Sciatic nerve (tissue), 2 donors: ENCODE data around the gene XBP1. TPM values are rescaled to one million over a fixed set of nuclear protein-coding genes. Genes with fewer than 3 reads are reported as not detected.
"Not testable (repeated sequence)": the region's sequence is repeated elsewhere in the genome, so short reads cannot be mapped to it uniquely, and the experiment has no call there.

Source experiments
- ATAC-seq: fragments of 200-7000 bp; cut with Tn5 transposase; one replicate; pipeline ENCODE4 v1.9.1; 2020; ENCODE audit warnings: mild to moderate bottlenecking, moderate library complexity
- DNase-seq: peaks from one replicate; pipeline ENCODE4 v3.0.0-alpha.2; 2020; ENCODE audit warnings: low spot score
- intact Hi-C: fragments of 100-400 bp; cut with DNase I; formaldehyde crosslinking; loops from one replicate; pipeline ENCODE4 v1.14.2; 2022
- total RNA-seq: library from RNA; stranded (reverse); fragmentation: NEBNext Ultra II Directional; extraction: Animal tissue kit (Norgen Biotek cat#: 25700); gene quantifications from one replicate; pipeline ENCODE4 v1.2.1, GENCODE V29; 2021
- donor health status: DM: no; HTN: no; CAD: no.
- donor health status: DM: no; HTN: no; CAD: no.

The XBP1 gene
- total RNA-seq: 84.9 TPM

DNA sequence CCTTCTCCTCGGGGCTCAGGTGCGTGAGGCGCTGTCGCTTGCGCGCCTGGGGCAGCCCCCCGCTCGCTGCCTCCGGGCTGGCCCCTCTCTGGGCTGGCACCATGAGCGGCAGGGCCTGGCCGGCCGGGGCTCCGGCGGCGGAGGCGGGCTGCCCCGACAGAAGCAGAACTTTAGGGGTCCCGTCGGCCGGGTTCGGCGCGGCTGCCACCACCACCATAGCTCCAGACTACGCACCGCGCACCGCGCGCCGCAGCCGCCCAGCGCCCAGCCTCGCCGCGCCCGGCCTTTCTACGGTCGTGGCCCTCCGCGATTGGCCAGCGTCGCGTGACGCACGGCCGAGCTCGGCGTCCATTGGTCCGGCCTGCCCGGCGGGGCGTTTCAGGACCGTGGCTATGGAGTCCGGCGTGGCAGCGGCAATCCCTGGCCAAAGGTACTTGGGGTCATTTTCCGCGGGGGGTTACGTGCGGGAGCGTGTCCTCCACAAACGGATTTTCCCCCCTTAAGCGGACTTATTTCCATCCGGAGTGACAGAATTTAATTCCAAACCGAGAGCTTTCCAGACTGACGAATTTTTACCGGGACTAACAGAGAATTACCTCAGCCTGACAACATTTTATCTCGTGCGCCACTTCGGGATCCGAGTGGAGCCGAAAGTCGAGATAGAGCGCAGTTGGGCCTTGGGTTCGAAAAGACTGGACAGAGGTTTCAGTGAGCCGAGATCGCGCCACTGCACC, at the start of gene XBP1:
Gene XBP1, minus strand, starts transcription at position 262 of the 734 bp plus-strand sequence.
- DNase-seq (peak; percentile 96), ATAC-seq (peak; percentile 97)
- intact Hi-C loops: no loop called here

DNA sequence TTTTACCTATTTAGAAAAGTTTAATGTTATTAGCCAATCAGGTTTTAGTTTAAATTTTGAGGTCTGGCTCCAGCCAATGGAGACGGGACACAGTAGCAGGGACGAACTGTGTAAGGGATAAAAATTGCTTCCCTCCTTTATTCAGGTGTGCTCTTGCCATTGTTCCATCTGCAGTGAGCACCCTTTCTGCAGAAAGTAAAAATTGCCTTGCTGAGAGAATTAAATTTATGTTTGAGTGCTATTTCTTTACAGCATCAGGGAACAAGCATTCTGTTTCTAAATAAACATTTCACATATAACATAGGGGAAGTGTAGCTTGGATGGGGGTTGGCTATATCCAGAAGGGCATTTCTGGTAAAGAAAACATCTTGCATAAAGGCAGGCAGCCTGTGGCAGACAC, 46.6 kb upstream of the XBP1 start:
- intact Hi-C loops: no loop called here
- ATAC-seq (no peak), DNase-seq (no peak)

DNA sequence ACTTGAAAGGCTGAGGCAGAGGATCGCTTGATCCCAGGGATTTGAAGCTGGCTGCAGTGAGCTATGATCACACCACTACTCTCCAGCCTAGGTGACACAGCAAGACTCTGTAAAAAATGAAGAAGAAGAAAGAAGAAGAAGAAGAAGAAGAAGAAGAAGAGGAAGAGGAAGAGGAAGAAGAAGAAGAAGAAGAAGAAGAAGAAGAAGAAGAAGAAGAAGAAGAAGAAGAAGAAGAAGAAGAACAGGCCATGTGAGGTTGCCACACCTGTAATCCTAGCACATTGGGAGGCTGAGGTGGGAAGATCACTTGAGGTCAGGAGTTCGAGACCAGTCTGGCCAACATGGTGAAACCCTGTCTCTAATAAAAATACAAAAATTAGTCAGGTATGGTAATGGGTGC, 43.9 kb upstream of the XBP1 start:
- intact Hi-C loops, DNase-seq, ATAC-seq: not testable (repeated sequence)

DNA sequence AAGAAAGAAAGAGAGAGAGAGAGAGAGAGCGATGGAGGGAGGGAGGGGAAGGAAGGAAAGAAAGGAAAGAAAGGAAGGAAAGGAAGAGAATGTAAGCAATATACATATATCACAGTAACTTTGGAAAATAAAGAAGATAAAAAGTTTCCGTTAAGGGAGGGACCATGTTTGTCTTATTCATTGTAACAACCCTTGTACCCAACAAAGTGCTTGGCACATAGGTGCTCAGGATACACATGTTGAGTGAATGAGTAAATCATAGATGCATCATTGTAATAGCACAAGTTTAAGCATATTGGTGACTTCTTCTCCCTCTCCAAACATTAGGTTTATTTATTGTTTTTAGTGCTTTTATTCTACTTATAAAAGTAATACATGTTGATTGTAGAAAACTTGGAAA, 43.3 kb upstream of the XBP1 start:
- intact Hi-C loops: no loop called here
- no peak for DNase-seq
- no peak for ATAC-seq

DNA sequence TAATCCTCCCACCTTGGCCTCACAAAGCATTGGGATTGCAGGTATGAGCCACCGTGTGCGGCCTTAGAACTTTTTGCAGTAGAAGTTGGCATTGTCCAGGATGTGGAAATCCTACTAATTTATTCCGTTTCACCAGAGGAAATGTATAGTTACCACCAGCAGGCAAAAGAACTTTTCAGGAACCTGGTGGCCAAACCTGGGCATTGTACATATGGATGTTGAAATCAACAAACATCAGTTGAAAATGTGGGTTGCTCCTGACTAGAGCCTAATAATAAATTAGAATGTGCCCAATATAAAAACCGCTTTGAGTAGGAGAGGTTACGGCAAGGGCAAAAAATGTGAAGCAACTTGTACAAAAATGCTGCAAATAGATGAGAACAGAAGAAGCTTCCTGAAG, 40.7 kb upstream of the XBP1 start:
- intact Hi-C loops: no loop called here
- ATAC-seq (no peak), DNase-seq (no peak)

DNA sequence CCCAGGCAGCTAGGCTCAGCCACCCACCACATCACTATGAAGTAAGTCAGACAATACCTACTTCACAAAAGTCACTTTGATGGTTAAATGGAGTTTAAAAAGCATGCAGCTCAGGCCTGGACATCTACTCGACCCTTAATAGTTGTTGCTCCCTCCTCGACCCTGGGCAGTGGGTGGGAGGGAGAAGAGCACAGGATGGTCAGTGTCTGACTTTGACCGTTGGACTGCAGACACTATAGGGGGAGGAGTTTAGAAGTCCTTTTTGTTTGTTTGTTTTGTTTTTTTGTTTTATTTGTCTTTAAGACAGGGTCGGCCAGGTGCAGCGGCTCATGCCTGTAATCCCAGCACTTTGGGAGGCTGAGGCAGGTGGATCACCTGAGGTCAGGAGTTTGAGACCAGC, 38.6 kb upstream of the XBP1 start:
- ATAC-seq: no peak
- no peak for DNase-seq
- intact Hi-C loops: loop anchor here (10.0 kb wide), 1 partner anchor 234 kb away; no protein-coding TSS in a partner anchor

DNA sequence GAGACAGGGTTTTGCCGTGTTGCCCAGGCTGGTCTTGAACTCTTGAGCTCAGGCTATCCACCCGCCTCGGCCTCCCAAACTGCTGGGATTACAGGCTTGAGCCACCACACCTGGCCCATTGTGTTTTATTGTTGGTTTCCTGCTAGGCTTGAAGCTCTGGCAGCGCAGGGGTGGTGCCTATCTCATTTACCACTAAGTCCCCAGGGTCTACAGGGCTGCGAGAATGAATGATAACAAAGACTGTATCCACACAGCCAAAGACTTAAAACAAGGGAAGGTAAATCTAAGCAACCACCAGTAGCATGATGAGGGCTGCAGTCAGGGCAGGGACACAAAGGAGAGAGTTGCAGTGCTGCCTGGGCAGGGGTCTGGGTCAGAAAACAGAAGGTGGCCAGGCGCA, 37.3 kb upstream of the XBP1 start:
- no peak for ATAC-seq
- no peak for DNase-seq
- intact Hi-C loops: loop anchor here (10.0 kb wide), 1 partner anchor 233 kb away; no protein-coding TSS in a partner anchor

DNA sequence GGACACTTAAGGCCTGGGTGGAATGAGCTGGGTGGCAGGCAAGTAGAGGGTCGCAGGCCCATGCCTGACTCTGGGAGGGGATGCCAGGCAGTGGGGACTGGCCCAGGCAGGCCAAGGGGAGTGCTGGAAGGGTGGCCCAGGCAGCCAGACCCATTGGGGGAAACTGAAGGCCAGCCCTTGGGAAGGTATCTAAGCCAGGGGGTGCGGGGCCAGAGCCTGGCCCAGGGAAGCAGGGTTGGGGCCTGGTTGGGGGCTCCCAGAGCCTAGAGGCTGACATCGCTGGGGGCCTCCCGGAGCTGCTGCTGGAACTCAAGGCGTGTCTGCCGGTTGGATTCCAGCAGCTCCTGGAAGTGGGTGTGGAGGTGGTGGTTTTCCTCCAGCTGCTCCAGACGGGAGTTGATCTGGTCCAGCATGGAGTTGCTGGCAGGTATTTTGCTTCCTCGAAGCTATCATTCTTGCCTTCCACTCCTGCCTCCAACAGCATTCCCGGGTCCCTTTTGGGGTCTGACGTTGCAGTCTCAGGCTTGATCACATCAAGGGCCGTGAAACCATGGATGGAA, 35.3 kb upstream of the XBP1 start:
- intact Hi-C loops: loop anchor here (10.0 kb wide), 1 partner anchor 231 kb away; no protein-coding TSS in a partner anchor
- DNase-seq: no peak
- ATAC-seq: no peak

DNA sequence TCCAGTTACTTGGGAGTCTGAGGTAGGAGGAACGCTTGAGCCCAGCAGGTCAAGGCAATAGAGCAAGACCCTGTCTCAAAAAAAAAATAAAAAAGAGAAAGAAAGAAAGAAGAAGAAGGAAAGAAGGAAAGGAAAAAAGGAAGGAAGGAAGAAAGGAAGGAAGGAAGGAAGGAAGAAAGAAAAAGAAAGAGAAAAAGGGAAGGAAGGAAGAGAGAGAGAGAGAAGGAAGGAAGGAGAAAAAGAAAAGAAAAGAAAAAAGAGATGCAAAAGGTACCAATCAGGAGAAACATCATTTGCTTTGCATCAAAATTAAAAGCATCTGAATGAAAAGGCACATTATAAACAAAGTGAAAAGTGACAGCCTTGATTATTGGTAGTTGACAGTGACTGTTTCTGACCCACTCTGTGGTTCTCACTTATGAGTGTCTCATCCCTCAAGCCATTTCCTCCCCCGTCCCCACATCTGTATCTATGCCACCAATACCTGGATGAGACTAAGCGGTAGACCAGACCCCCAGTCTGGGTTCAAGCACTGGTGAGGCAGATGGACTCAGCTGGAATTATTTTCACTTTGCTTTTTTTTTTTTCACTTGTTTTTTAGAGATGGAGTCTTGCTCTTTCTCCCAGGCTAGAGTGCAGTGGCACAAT, 33.0 kb upstream of the XBP1 start:
- no peak for ATAC-seq
- intact Hi-C loops: loop anchor here (10.0 kb wide), 1 partner anchor 229 kb away; no protein-coding TSS in a partner anchor

DNA sequence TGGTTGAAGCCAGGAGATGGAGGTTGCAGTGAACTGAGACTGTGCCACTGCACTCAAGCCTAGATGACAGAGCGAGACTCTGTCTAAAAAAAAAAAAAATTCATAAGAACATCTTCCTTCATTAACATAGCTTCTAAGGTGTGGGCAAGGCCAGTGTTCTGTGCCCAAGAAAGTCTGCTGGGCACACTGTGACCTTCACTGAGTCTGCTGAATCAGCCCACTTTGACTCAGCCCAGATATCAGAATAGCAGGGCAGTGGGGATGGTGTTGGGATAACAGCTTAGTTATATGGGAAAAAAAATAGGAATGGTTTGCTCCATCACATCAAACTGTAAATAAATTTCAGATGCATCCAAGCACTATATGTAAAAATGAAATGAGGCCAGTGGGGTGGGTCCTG, 32.4 kb upstream of the XBP1 start:
- no peak for DNase-seq
- intact Hi-C loops: loop anchor here (10.0 kb wide), 1 partner anchor 228 kb away; no protein-coding TSS in a partner anchor
- ATAC-seq: no peak

More for the DNA sequence above, 33.0 kb upstream of the XBP1 start:
- no peak for DNase-seq

DNA sequence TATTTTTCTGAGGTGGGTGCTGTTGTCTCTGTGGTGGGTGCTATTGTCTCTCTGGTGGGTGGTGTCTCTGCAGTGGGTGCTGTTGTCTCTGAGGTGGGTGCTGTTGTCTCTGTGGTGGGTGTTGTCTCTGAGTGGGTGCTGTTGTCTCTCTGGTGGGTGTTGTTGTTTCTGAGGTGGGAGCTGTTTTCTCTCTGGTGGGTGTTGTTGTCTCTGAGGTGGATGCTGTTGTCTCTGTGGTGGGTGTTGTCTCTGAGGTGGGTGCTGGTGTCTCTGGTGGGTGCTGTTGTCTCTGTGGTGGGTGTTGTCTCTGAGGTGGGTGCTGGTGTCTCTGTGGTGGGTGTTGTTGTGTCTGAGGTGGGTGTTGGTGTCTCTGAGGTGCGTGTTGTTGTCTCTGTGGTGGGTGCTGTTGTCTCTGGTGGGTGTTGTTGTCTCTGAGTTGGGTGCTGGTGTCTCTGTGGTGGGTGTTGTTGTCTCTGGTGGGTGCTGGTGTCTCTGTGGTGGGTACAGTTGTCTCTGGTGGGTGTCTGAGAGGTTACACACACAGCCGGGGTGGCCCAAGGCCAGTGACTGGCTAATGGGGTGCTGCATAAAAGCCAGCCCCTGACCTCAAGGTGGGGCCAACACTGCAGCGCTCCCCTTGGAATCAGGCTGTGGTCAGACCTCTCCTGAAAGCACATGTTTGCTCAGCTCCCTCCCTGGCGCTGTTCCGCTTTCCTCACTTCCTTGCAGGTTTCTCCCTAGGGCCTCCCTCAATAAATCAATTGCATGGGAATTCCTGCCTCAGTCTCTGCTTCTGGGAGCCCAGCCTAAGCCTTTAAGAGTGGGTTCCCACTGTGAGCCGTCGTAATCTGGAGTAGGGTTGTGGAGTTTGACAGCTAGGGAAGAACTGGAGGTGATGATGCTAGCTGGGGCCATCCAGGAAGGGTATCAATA, 31.0 kb upstream of the XBP1 start:
- intact Hi-C loops: loop anchor here (10.0 kb wide), 1 partner anchor 227 kb away; no protein-coding TSS in a partner anchor
- no peak for ATAC-seq
- no peak for DNase-seq

DNA sequence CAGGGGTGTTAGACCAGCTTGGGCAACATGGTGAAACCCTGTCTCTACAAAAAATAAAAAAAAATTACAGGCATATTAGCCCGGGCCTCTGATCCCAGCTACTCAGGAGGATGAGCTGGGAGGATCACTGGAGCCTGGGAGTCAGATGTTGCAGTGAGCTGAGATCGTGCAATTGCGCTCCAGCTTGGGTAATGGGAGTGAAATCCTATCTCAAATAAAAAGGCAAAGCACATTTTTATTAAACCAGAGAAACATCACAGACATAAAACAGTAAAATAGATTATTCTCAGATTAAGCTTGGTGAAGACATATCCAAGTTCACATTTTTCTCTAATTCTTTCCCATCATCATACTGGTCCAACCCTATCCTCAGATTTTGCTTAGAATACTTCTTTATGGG, 30.1 kb upstream of the XBP1 start:
- intact Hi-C loops: loop anchor here (10.0 kb wide), 1 partner anchor 226 kb away; no protein-coding TSS in a partner anchor
- no peak for ATAC-seq
- DNase-seq: no peak

DNA sequence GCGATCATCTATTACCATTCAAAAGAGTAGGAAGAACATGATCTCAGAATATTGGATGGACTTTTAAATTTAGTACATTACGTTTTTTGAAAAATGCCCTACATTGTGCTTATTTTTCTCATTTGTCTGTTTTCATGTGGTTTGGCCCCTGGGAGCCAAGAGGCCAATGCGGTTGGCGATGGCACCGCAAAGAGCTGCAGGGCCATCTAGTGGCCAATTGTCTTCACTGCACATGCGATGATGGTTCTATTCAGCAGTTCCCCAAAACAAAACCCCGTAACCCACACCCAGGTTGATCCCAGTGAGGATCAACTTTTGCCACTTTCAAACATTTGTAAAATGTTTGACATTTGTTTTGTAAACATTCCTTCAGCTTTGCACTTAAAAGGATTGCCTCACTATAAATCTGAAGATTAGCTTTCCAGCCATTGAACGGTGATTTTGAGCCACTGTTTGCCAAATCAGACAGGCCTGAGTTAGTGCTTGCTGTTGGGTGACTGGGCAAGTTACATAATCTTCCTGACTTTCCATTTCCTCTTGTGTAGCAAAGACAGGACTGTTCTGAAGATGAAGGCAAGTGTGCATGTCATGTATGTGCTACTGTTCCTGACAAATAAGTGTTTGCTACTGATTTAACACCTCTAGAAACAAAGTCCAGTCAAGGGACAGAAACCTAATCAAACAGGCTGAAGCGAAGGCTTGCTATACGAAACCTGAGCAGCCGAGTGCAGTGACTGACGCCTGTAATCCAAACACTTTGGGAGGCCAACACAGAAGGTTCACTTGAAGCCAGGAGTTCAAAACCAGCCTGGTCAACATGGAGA, 29.2 kb upstream of the XBP1 start:
- ATAC-seq (peak; percentile 95), DNase-seq (peak; percentile 92)
- intact Hi-C loops: loop anchor here (10.0 kb wide), 1 partner anchor 225 kb away; no protein-coding TSS in a partner anchor

DNA sequence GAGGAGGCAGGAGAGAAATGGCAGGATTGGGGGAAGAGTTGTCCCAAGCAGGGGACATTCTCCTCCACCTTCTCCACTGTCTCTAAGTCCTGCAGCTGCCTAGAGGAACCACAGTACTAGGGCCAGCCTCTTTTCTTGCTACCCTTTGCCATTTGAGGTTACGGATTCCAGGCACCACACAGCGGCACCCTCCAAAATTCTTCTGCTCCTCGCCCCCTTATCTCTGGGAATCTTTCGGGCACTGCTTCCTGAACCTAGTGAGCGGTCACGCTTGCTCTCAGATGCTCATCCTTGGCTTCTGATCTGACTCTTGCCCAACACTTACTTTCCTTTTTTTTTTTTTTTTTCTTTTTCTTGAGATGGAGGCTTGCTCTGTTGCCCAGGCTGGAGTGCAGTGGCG, 26.6 kb upstream of the XBP1 start:
- DNase-seq (no peak), ATAC-seq (no peak)
- intact Hi-C loops: no loop called here

DNA sequence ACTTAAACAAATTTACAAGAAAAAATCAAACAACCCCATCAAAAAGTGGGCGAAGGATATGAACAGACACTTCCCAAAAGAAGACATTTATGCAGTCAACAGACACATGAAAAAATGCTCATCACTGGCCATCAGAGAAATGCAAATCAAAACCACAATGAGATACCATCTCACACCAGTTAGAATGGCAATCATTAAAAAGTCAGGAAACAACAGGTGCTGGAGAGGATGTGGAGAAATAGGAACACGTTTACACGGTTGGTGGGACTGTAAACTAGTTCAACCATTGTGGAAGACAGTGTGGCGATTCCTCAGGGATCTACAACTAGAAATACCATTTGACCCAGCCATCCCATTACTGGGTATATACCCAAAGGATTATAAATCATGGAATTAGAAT, 26.1 kb upstream of the XBP1 start:
- ATAC-seq, intact Hi-C loops, DNase-seq: not testable (repeated sequence)

DNA sequence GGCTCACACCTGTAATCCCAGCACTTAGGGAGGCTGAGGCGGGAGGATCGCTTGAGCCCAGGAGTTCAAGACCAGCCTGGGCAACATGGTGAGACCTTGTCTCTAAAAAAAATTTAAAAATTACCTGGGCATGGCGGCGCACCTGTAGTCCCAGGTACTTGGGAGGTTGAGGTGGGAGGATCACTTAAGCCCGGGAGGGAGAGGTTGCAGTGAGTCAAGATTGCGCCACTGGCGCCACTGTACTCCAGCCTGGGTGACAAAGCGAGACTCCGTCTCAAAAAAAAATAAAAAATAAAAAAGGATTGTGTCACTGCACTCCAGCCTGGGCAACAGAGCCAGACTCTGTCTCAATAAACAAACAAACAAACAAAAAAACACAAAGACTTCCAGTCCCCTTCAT, 24.1 kb upstream of the XBP1 start:
- DNase-seq, intact Hi-C loops, ATAC-seq: not testable (repeated sequence)

DNA sequence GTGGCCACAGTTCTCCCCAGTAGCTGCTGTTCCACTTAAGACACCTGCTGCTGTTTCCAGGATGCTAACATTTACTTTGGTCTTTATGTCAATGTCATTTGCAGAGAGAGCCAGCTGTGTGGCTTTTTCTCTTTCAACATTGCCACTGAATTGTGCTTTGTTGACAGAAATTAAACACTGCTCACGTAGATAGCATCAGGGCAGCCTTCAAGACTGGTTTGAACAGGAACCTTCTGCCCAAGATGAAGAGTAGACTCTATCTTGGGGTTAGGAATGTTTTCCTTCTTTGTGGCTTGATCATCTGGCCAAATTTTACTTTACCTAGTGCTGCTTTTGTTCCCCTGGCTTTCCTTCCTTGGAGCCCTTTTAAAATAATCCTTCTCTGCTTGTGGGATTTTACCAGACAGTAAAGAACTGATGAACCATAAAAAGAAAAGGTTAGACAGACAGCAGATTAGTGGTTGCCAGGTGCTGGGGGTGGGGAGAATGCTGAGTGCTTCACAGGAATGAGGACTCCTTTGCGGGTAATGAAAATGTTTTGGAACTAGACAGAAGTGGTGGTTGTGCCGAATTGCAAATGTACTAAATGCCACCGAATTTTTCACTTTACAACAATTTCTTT, 22.7 kb upstream of the XBP1 start:
- no peak for DNase-seq
- no peak for ATAC-seq
- intact Hi-C loops: no loop called here

DNA sequence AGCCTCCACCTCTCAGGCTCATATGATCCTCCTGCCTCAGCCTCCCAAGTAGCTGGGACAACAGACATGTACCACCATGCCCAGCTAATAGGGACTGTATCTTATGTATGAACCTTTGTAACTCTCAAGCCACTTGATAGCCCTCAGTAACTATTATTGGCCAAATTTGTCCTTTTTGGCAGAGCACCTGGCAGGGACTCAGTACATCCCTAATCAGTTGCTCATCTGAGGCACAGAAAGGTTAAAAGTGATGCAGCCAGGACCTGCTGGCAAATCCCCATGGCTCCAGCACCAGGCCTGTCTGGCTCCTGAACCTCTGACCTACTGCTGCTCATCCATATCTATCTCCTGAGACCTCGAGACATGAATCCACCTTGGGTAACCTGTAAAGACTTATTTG, 21.1 kb upstream of the XBP1 start:
- no peak for DNase-seq
- intact Hi-C loops: no loop called here
- no peak for ATAC-seq
